ENCODE results near the gene LIME1. TPM values are rescaled to one million over a fixed set of nuclear protein-coding genes. Genes with fewer than 3 reads are reported as not detected.

Gene LIME1
- polyA plus RNA-seq, 2 of the 4 experiments (the other 2 are of a cell fraction) = 2.5 to 6.5 TPM

DNA sequence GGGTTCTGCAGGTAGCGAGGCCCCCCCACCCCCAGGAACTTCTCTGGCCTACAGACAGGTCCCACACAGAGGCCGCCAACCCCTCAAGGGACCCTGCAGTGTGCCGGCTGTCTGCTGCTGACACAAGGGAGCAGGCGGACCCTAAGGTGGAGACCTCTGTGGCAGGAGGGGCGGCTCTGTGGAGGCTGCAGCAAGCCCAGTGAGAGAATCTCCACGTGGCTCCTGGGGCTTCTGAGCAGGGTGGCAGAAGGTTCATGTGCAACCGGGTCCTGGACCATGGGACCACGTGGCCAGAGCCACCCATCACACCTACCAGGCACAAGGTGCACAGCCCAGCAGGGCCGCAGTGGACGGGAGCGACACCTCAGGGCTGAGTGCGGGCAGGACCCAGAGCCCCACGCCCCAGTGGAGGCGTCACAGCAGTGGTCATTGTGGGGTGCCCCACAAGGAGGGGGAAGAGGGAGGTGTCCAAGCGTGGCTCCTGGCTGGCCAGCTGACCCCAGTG lies 32.9 kb upstream of the LIME1 start:
- POLR2A ChIA-PET = interaction anchor here (1.2 kb wide), 1 partner anchor 33 kb away, joined by 3 read pairs; the partner anchor contains the start of gene LIME1
- TF ChIP-seq EP300 (IDR thresholded peaks at IDR 0.05) (no peak), ZSCAN20 (CRISPR knock-in tag; IDR thresholded peaks at IDR 0.05) (no peak), JUN (IDR thresholded peaks at IDR 0.05) (no peak), MAFK (IDR thresholded peaks at IDR 0.05; ENCODE audit: partially characterized antibody) (no peak), FOSL2 (IDR thresholded peaks at IDR 0.05) (no peak), FOSL2 (CRISPR knock-in tag; IDR thresholded peaks at IDR 0.05) (no peak), CBX2 (IDR thresholded peaks at IDR 0.05; ENCODE audit: borderline replicate concordance, low read depth) (no peak), MAZ (IDR thresholded peaks at IDR 0.05; ENCODE audit: borderline replicate concordance, low read depth, low read length) (no peak), RCOR1 (IDR thresholded peaks at IDR 0.05; ENCODE audit: low read depth, low read length) (no peak), TP53 (CRISPR knock-in tag; IDR thresholded peaks at IDR 0.05) (no peak), TFCP2L1 (CRISPR knock-in tag; IDR thresholded peaks at IDR 0.05) (no peak), SREBF2 (IDR thresholded peaks at IDR 0.05) (no peak), KDM1A (IDR thresholded peaks at IDR 0.05; ENCODE audit: low read depth) (no peak), POLR2AphosphoS2 (conservative IDR thresholded peaks at IDR 0.05; ENCODE audit: low read length) (no peak), EHF (CRISPR knock-in tag; IDR thresholded peaks at IDR 0.05) (no peak), HOXB5 (CRISPR knock-in tag; IDR thresholded peaks at IDR 0.05) (no peak)
- TF ChIP-seq, protein P1, sequence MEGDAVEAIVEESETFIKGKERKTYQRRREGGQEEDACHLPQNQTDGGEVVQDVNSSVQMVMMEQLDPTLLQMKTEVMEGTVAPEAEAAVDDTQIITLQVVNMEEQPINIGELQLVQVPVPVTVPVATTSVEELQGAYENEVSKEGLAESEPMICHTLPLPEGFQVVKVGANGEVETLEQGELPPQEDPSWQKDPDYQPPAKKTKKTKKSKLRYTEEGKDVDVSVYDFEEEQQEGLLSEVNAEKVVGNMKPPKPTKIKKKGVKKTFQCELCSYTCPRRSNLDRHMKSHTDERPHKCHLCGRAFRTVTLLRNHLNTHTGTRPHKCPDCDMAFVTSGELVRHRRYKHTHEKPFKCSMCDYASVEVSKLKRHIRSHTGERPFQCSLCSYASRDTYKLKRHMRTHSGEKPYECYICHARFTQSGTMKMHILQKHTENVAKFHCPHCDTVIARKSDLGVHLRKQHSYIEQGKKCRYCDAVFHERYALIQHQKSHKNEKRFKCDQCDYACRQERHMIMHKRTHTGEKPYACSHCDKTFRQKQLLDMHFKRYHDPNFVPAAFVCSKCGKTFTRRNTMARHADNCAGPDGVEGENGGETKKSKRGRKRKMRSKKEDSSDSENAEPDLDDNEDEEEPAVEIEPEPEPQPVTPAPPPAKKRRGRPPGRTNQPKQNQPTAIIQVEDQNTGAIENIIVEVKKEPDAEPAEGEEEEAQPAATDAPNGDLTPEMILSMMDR (IDR thresholded peaks at IDR 0.05) = no peak
- no peak overlapping the region for H3K4me3 ChIP-seq
- peaks cover 32% of the 10 kb centered on the region for H3K4me1 ChIP-seq
- H3K9me3 ChIP-seq = no peaks in the 10 kb centered on the region
- no peak overlapping the region for H3K27ac ChIP-seq
- CTCF ChIA-PET = interaction anchor here (0.7 to 1.6 kb wide), 3 partner anchors 12 to 271 kb away, joined by 3 to 7 read pairs (median 4); no protein-coding TSS in a partner anchor
- DNase-seq (ENCODE audit: low read depth in 1 of 2, low spot score in 1 of 2) (no peak), FAIRE-seq (no peak), ATAC-seq (no peak)
- 85% methylated on average over 4 of the region's 15 CpGs for WGBS (ENCODE audit: missing lambda C conversion rate)
- no peak overlapping the region for H3K4me2 ChIP-seq

DNA sequence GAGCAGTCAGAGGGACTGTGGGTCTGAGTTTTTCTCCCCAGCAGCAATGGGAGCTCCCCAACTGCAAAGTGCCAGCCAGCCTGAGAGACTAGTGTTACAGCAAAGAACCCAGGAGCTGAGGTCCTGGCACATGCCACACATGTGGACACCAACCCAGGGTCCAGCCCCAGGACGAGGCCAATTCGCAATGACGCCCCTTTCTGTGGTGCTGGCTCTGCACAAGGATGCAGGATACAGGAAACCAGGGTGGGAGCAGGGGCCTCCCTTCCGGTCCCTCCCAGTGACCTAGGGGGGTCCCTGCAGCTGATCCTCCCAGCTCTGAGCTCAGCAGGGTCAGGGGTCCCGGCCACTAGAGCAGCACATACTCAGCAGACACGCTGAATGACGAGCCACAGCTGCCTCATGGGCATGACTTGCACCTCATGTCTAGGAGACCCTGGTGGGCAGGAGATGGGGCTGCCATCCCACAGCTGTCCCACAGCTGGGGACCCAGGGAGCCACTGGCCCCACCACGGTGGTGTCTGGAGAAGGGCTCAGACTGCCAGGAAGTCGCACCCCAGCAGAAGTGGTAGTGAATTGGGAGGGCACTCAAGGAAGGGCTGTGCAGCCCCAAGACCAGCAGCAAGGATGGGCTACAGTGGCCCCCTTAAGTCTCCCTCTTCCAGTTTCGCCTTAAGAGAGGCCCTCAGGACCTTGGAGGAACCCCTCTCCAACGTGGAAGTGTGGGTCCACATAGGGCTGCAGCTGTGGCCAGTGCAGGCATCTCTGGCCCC lies 32.3 kb upstream of the LIME1 start:
- 97% methylated on average over 9 of the region's 11 CpGs for WGBS (ENCODE audit: missing lambda C conversion rate)
- no peak overlapping the region for H3K4me2 ChIP-seq
- DNase-seq (ENCODE audit: low read depth in 1 of 2, low spot score in 1 of 2) (no peak), ATAC-seq (no peak), FAIRE-seq (no peak)
- peaks cover 31% of the 10 kb centered on the region for H3K4me1 ChIP-seq
- TF ChIP-seq NPAS2 (CRISPR knock-in tag; IDR thresholded peaks at IDR 0.05; ENCODE audit: borderline replicate concordance) = no peak
- TF ChIP-seq HOXB13 (CRISPR knock-in tag; IDR thresholded peaks at IDR 0.05; ENCODE audit: low read depth) = no peak
- no peak for TF ChIP-seq EP300 (IDR thresholded peaks at IDR 0.05)
- no peaks in the 10 kb centered on the region for H3K9me3 ChIP-seq
- POLR2A ChIA-PET = no interaction called here
- no peak overlapping the region for H3K4me3 ChIP-seq
- CTCF ChIA-PET = interaction anchor here (0.7 to 1.6 kb wide), 5 partner anchors 12 to 270 kb away, joined by 3 to 7 read pairs (median 3); partner anchors contain the start of gene PTK6
- H3K27ac ChIP-seq = no peak overlapping the region

DNA sequence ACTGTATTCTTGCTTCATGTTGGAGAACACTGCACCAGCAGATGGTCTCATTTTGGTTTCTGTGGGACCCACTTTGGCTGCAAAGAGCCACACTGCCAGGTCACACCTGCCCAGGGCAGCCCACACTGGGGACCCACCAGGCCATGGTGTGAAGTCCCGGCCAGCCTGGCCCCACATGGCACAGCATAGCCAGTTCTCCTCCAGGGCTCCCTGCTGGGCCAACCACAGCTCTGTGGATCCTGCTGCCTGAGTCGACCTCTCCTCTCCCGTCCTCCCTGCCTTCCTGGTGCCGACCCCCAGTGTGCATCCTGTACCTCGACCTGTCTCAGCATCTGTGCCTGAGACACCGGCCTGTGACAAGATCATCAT lies 31.7 kb upstream of the LIME1 start:
- 85% methylated on average over 6 of the region's 6 CpGs for WGBS (ENCODE audit: missing lambda C conversion rate)
- ATAC-seq = no peak
- no peak overlapping the region for H3K4me3 ChIP-seq
- no peak for DNase-seq (ENCODE audit: low read depth in 1 of 2, low spot score in 1 of 2)
- H3K27ac ChIP-seq = no peak overlapping the region
- POLR2A ChIA-PET = interaction anchor here (0.6 kb wide), 1 partner anchor 200 kb away, joined by 3 read pairs; no protein-coding TSS in a partner anchor
- no peaks in the 10 kb centered on the region for H3K9me3 ChIP-seq
- peaks cover 30% of the 10 kb centered on the region for H3K4me1 ChIP-seq
- no peak overlapping the region for H3K4me2 ChIP-seq
- TF ChIP-seq, protein P2, sequence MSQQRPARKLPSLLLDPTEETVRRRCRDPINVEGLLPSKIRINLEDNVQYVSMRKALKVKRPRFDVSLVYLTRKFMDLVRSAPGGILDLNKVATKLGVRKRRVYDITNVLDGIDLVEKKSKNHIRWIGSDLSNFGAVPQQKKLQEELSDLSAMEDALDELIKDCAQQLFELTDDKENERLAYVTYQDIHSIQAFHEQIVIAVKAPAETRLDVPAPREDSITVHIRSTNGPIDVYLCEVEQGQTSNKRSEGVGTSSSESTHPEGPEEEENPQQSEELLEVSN (IDR thresholded peaks at IDR 0.05; ENCODE audit: borderline replicate concordance, low read depth) = no peak
- TF ChIP-seq BHLHE40 (IDR thresholded peaks at IDR 0.05; ENCODE audit: low read depth, low read length) = no peak
- no peak for TF ChIP-seq HDAC2 (IDR thresholded peaks at IDR 0.05)
- TF ChIP-seq, protein P3, sequence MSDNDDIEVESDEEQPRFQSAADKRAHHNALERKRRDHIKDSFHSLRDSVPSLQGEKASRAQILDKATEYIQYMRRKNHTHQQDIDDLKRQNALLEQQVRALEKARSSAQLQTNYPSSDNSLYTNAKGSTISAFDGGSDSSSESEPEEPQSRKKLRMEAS (IDR thresholded peaks at IDR 0.05) = no peak
- no peak for TF ChIP-seq FOXS1 (CRISPR knock-in tag; IDR thresholded peaks at IDR 0.05)
- TF ChIP-seq, protein P4, sequence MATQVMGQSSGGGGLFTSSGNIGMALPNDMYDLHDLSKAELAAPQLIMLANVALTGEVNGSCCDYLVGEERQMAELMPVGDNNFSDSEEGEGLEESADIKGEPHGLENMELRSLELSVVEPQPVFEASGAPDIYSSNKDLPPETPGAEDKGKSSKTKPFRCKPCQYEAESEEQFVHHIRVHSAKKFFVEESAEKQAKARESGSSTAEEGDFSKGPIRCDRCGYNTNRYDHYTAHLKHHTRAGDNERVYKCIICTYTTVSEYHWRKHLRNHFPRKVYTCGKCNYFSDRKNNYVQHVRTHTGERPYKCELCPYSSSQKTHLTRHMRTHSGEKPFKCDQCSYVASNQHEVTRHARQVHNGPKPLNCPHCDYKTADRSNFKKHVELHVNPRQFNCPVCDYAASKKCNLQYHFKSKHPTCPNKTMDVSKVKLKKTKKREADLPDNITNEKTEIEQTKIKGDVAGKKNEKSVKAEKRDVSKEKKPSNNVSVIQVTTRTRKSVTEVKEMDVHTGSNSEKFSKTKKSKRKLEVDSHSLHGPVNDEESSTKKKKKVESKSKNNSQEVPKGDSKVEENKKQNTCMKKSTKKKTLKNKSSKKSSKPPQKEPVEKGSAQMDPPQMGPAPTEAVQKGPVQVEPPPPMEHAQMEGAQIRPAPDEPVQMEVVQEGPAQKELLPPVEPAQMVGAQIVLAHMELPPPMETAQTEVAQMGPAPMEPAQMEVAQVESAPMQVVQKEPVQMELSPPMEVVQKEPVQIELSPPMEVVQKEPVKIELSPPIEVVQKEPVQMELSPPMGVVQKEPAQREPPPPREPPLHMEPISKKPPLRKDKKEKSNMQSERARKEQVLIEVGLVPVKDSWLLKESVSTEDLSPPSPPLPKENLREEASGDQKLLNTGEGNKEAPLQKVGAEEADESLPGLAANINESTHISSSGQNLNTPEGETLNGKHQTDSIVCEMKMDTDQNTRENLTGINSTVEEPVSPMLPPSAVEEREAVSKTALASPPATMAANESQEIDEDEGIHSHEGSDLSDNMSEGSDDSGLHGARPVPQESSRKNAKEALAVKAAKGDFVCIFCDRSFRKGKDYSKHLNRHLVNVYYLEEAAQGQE (IDR thresholded peaks at IDR 0.05) = no peak
- TF ChIP-seq NR3C1 (IDR thresholded peaks at IDR 0.05) = no peak
- no peak for TF ChIP-seq PHF8 (IDR thresholded peaks at IDR 0.05; ENCODE audit: borderline replicate concordance, low read depth)
- TF ChIP-seq HEYL (CRISPR knock-in tag; IDR thresholded peaks at IDR 0.05) = no peak
- CTCF ChIA-PET = interaction anchor here (0.8 to 1.4 kb wide), 2 partner anchors 124 to 167 kb away, joined by 3 read pairs; partner anchors contain the start of gene PTK6
- no peak for FAIRE-seq
